Measurements from ENCODE around the gene DRD4. TPM values are rescaled to one million over a fixed set of nuclear protein-coding genes. Genes with fewer than 3 reads are reported as not detected.

The DRD4 gene
- total RNA-seq, 1 donor from 2014 or later, result 1.2 TPM

- H3K27me3 ChIP-seq, result peaks cover 24% of the 10 kb centered on the region
- ATAC-seq (no peak), DNase-seq (no peak)
- H3K36me3 ChIP-seq, result no peaks in the 10 kb centered on the region
- TF ChIP-seq CTCF (IDR thresholded peaks at IDR 0.05), result no peak
- H3K4me3 ChIP-seq, result no peak overlapping the region
- H3K4me1 ChIP-seq, result peaks cover 4% of the 10 kb centered on the region
- intact Hi-C loops (cut with DNase I), result no loop called here
- no peak overlapping the region for H3K27ac ChIP-seq
- H3K9me3 ChIP-seq, result no peaks in the 10 kb centered on the region
Measured at GRCh38 chr11:635945-636510, 1.0 kb upstream of the DRD4 start.

GRCh38 chr11:637333-637592 lies 194 bp downstream of the DRD4 start:
- no peak for TF ChIP-seq CTCF (IDR thresholded peaks at IDR 0.05)
- ATAC-seq, result no peak
- Histone ChIP-seq H3K27me3 (peaks cover 24% of the 10 kb centered on the region), H3K4me1 (peaks cover 4% of the 10 kb centered on the region), H3K9me3 (no peaks in the 10 kb centered on the region), H3K36me3 (no peaks in the 10 kb centered on the region), H3K4me3 (no peak overlapping the region), H3K27ac (no peak overlapping the region)
- intact Hi-C loops (cut with DNase I), result no loop called here
- DNase-seq, result no peak

- intact Hi-C loops (cut with DNase I), result no loop called here
- H3K36me3 ChIP-seq, result no peaks in the 10 kb centered on the region
- peaks cover 24% of the 10 kb centered on the region for H3K27me3 ChIP-seq
- TF ChIP-seq CTCF (IDR thresholded peaks at IDR 0.05), result no peak
- no peaks in the 10 kb centered on the region for H3K9me3 ChIP-seq
- no peak for DNase-seq
- H3K27ac ChIP-seq, result no peak overlapping the region
- no peak overlapping the region for H3K4me3 ChIP-seq
- peaks cover 4% of the 10 kb centered on the region for H3K4me1 ChIP-seq
- ATAC-seq, result no peak
Measured at GRCh38 chr11:637593-638521, 788 bp downstream of the DRD4 start.

GRCh38 chr11:638631-639331 lies 1.7 kb downstream of the DRD4 start:
- DNase-seq (no peak), ATAC-seq (no peak)
- Histone ChIP-seq H3K36me3 (peaks cover 4% of the 10 kb centered on the region), H3K4me3 (no peak overlapping the region), H3K9me3 (no peaks in the 10 kb centered on the region), H3K27me3 (peaks cover 24% of the 10 kb centered on the region), H3K27ac (no peak overlapping the region), H3K4me1 (peaks cover 4% of the 10 kb centered on the region)
- intact Hi-C loops (cut with DNase I), result no loop called here
- no peak for TF ChIP-seq CTCF (IDR thresholded peaks at IDR 0.05)

GRCh38 chr11:639332-639955 lies 2.4 kb downstream of the DRD4 start:
- ATAC-seq (no peak), DNase-seq (no peak)
- intact Hi-C loops (cut with DNase I), result no loop called here
- Histone ChIP-seq H3K4me3 (no peak overlapping the region), H3K4me1 (peaks cover 4% of the 10 kb centered on the region), H3K27me3 (peaks cover 24% of the 10 kb centered on the region), H3K27ac (no peak overlapping the region), H3K36me3 (peaks cover 10% of the 10 kb centered on the region), H3K9me3 (no peaks in the 10 kb centered on the region)
- TF ChIP-seq CTCF (IDR thresholded peaks at IDR 0.05), result no peak

All from upper lobe of right lung (tissue), 1 donor.